ENCODE measurements around the gene TXNL4B.

- no peak for TF ChIP-seq CTCF (IDR thresholded peaks at IDR 0.05; ENCODE audit: low read depth, low read length, missing input control)
- TF ChIP-seq REST (IDR thresholded peaks at IDR 0.05), result no peak
- TF ChIP-seq FOXA1 (IDR thresholded peaks at IDR 0.05), result no peak
- no peak for TF ChIP-seq EGR1 (IDR thresholded peaks at IDR 0.05; ENCODE audit: low read depth in 2 of 2)
These were observed 24.5 kb downstream of the TXNL4B start for GRCh38 chr16:72068930-72069329.
